Measurements from ENCODE around the gene MMS19. TPM values are rescaled to one million over a fixed set of nuclear protein-coding genes. Genes with fewer than 3 reads are reported as not detected.
"Not testable (repeated sequence)": the region's sequence is repeated elsewhere in the genome, so short reads cannot be mapped to it uniquely, and the experiment has no call there.

Gene MMS19
- total RNA-seq, 1 donor from 2014 or later = 147 TPM

GRCh38 chr10:97506199-97506991 lies 8.2 kb upstream of the MMS19 start:
- DNase-seq (ENCODE audit: extremely low read depth, low read depth, low spot score) = no peak

- DNase-seq (ENCODE audit: extremely low read depth, low read depth, low spot score) = no peak
Observed at GRCh38 chr10:97505152-97505551, 6.9 kb upstream of the MMS19 start.

GRCh38 chr10:97503406-97503805 lies 5.2 kb upstream of the MMS19 start:
- DNase-seq (ENCODE audit: extremely low read depth, low read depth, low spot score) = no peak

- no peak for DNase-seq (ENCODE audit: extremely low read depth, low read depth, low spot score)
Observed at GRCh38 chr10:97502916-97503315, 4.7 kb upstream of the MMS19 start.

- no peak for DNase-seq (ENCODE audit: extremely low read depth, low read depth, low spot score)
Observed at GRCh38 chr10:97500297-97500575, 2.0 kb upstream of the MMS19 start.

- no peak for DNase-seq (ENCODE audit: extremely low read depth, low read depth, low spot score)
Observed at GRCh38 chr10:97499561-97500296, 1.5 kb upstream of the MMS19 start.

- DNase-seq (ENCODE audit: extremely low read depth, low read depth, low spot score) = no peak
Observed at GRCh38 chr10:97498841-97499560, 779 bp upstream of the MMS19 start, which contains the start of gene UBTD1. Gene UBTD1, plus strand, starts transcription at chr10:97498924. Its CDS starts 280 bp downstream, at chr10:97499204.

GRCh38 chr10:97497572-97498075 lies 598 bp downstream of the MMS19 start:
- no peak for DNase-seq (ENCODE audit: extremely low read depth, low read depth, low spot score)

GRCh38 chr10:97494863-97495506 lies 3.2 kb downstream of the MMS19 start:
- no peak for DNase-seq (ENCODE audit: extremely low read depth, low read depth, low spot score)

GRCh38 chr10:97494151-97494550 lies 4.1 kb downstream of the MMS19 start:
- DNase-seq (ENCODE audit: extremely low read depth, low read depth, low spot score) = no peak

- DNase-seq (ENCODE audit: extremely low read depth, low read depth, low spot score) = no peak
Observed at GRCh38 chr10:97490592-97490991, 7.6 kb downstream of the MMS19 start.

GRCh38 chr10:97485647-97486281 lies 12.5 kb downstream of the MMS19 start:
- DNase-seq (ENCODE audit: extremely low read depth, low read depth, low spot score) = no peak

- no peak for DNase-seq (ENCODE audit: extremely low read depth, low read depth, low spot score)
Observed at GRCh38 chr10:97483921-97484320, 14.3 kb downstream of the MMS19 start.

GRCh38 chr10:97483506-97483905 lies 14.7 kb downstream of the MMS19 start:
- no peak for DNase-seq (ENCODE audit: extremely low read depth, low read depth, low spot score)

GRCh38 chr10:97482381-97482780 lies 15.8 kb downstream of the MMS19 start:
- no peak for DNase-seq (ENCODE audit: extremely low read depth, low read depth, low spot score)

GRCh38 chr10:97481071-97481470 lies 17.2 kb downstream of the MMS19 start:
- no peak for DNase-seq (ENCODE audit: extremely low read depth, low read depth, low spot score)

- DNase-seq (ENCODE audit: extremely low read depth, low read depth, low spot score) = no peak
Observed at GRCh38 chr10:97479939-97480338, 18.3 kb downstream of the MMS19 start.

- not testable (repeated sequence) for DNase-seq (ENCODE audit: extremely low read depth, low read depth, low spot score)
Observed at GRCh38 chr10:97479410-97479809, 18.8 kb downstream of the MMS19 start.

GRCh38 chr10:97475936-97476594 lies 22.2 kb downstream of the MMS19 start:
- no peak for DNase-seq (ENCODE audit: extremely low read depth, low read depth, low spot score)

GRCh38 chr10:97474918-97475317 lies 23.3 kb downstream of the MMS19 start:
- no peak for DNase-seq (ENCODE audit: extremely low read depth, low read depth, low spot score)
